NCI-H128 (cell line): Measurements from ENCODE around the gene SIRT4.
A peak's percentile ranks its signal among the peaks of the same experiment; 100 is the strongest.
"Not testable (repeated sequence)": the region's sequence is repeated elsewhere in the genome, so short reads cannot be mapped to it uniquely, and the experiment has no call there.

Source experiments
- DNase-seq: peaks from one replicate; lab custom pipeline; 2025; ENCODE audit not compliant: unreplicated experiment; lab: John Stamatoyannopoulos, UW

SIRT4 gene, protein sequence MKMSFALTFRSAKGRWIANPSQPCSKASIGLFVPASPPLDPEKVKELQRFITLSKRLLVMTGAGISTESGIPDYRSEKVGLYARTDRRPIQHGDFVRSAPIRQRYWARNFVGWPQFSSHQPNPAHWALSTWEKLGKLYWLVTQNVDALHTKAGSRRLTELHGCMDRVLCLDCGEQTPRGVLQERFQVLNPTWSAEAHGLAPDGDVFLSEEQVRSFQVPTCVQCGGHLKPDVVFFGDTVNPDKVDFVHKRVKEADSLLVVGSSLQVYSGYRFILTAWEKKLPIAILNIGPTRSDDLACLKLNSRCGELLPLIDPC

DNA sequence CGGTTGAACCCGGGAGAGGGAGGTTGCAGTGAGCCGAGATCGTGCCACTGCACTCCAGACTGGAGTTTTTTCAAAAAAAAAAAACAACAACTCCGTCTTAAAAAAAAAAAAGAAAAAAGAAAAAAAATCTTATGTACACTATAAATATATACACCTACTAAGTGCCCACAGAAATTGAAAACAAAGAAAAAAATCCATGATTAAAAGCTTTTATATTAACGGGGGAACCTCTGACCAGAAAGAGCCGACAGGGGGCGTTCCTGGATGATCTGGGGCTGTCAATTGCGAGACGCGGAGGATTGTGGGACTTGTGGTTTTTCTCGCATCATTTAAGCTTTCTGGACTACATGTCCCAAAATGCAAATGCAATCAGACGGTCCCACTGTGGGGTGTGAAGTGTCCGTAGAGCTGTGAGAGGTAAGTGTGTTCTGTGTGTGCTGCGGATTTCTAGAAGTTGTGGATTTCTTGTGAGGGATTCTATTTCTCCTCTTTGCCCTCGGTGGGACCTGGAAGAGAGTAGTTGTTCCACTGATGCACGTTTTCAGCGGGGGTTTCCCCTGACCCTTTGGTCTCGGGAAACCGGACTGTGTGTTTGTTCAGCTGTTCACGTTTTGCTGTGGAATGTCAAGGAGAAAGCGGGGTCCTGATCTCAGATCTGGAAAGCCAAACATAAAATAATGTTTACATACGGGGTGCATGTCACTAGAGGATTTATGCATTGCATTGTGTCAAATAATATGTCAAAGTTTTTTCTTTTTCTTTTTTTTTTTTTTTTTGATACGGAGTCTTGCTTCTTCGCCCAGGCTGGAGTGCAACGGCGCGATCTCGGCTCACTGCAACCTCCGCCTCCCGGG is at the start of gene SIRT4:
Gene SIRT4, plus strand, starts transcription at position 360 of the 854 bp plus-strand sequence. CDS start 1,241 bp downstream, outside the sequence.
- peak; percentile 84 for DNase-seq

DNA sequence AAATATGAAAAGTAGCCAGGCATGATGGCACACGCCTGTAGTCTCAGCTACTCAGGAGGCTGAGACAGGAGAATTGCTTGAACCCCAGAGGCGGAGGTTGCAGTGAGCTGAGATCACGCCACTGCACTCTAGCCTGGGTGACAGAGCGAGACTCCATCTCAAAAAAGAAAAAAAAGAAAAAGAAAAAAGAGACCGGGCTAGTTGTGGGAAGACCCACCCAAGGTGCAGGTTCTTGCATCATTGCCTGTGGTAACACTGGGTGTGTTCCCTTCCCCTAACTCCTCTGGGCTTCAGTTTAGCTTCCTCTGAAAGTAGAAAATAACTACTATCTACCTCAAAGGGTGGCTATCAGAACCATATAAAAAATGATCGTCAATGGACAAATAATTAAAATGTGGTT is 48.8 kb upstream of the SIRT4 start:
- not testable (repeated sequence) for DNase-seq

DNA sequence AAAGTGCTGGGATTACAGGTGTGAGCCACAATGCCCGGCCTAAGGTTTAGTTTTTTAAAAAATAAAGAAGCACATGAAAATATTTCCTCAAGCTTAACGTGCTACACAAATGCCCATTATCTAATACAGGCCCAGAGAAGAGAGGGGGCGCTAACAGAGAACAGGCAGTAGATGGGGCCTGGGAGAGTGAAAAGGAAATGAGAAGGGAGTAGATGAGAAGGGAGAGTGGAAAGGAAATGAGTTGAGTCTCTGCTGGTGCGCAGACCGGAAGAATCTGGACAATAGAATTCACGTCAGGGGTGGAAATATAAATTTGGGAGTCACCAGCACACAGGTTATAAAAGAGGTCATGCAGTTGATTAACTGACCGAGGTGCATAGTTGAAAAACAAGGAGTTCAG is 47.3 kb upstream of the SIRT4 start:
- DNase-seq = no peak

DNA sequence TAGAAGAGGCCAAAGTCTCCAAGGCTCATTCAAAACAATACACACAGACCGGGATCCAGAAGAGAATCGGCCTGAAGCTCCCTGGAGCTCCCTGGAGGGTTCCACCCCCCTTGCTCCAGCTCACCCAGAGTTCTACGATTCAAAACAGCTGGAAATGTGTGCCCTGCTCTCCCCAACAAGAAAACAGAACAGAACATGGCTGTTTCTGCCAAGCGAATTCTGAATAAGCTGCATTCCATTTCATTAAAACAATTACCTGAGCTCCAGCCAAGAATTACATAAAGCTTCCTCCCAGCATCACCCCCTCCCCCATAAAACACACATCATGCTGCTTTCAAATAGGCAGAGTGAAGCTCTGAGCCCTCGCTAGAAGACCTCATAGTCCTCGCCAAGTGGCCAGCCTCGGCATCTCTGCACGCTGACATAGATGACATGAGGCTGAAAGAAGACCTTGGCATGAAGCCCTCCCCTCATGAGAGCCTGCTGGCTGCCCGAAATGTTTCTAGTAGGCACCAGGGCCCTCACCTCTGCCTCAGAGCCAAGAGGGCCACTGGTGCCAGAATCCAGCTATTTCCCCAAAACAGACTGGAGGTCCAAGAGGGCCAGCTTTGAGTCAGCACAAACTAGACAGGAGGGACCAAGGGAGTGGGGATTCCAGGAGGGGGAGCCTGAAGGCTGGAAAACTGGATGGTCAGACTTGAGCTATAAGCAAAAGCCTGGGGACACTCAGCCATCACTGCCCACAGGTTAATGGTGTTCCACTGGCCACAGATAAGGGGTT is 44.9 kb upstream of the SIRT4 start:
- no peak for DNase-seq

DNA sequence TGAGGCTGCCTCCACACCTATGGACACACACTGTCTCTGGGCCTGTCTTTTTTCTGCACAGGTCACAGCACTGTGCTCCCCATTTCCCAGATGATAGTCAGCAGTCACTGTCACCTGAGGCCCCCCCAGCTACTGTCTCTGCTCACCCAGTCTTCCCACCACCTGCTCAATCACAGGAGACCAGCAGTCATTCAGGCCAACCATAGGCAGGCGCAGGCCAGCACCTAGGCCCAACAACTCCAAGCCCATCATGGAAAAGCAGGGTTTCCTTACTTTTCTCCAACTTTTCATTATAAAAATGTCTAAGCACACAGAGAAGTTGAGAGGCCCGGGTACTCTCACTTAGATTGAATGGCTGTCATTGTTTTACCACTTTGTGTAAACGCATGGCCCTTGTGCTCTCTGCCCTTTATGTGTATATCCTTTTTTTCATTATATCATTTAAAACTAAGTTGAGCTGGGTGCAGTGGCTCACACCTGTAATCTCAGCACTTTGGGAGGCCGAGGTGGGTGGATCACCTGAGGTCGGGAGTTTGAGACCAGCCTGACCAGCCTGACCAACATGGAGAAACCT is 43.7 kb upstream of the SIRT4 start:
- no peak for DNase-seq

DNA sequence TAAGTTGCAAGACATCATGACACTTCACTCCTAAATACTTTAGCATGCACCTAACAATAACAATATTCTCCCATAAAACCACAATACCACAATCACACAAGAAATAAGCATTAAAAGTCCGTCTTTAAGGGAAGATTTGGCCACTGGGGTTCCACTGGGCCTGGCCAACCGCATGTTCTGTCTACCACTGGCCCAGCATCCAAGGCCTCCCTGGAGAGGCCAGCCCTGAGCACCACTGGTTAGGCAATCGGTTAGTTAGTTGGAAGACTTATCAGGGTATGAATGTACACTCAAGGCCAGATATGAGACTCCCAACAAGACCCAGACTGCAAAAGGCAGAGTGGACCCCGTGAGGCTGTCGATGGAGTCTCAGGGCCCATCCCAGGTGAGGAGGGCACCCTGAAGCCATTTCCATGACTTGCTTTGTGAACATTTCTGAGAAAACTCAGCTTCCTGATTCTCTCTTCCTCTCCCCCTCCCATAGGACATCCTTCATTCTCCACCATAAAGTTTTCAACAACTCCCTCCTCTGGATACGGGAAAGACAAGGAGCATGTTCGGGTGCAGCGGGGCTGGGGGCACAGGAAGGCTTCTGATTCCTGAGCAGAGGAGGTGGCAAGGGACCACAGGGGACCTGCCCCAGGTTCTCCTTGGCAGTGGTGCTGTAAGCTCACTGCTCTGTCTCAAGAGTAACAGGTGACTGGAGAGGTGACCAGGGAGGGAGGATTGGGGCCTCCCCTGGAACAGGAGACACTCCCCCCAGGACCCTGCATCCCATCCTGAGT is 42.5 kb upstream of the SIRT4 start:
- DNase-seq = no peak

DNA sequence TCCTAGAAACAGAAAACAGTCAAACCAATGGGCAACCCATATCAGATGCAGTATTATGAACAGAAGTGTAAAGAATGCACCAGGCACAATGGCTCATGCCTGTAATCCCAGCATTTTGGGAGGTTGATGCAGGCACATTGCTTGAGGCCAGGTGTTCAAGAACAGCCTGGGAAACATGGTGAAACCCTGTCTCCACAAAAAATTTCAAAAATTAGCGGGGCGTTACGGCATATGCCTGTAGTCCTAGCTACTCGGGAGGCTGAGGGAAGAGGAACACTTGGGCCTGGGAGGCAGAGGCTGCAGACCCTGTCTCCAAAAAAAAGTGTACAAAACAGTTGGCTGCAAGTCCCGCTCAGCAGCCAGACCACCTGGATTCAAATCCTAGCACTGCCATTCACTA is 41.5 kb upstream of the SIRT4 start:
- no peak for DNase-seq

DNA sequence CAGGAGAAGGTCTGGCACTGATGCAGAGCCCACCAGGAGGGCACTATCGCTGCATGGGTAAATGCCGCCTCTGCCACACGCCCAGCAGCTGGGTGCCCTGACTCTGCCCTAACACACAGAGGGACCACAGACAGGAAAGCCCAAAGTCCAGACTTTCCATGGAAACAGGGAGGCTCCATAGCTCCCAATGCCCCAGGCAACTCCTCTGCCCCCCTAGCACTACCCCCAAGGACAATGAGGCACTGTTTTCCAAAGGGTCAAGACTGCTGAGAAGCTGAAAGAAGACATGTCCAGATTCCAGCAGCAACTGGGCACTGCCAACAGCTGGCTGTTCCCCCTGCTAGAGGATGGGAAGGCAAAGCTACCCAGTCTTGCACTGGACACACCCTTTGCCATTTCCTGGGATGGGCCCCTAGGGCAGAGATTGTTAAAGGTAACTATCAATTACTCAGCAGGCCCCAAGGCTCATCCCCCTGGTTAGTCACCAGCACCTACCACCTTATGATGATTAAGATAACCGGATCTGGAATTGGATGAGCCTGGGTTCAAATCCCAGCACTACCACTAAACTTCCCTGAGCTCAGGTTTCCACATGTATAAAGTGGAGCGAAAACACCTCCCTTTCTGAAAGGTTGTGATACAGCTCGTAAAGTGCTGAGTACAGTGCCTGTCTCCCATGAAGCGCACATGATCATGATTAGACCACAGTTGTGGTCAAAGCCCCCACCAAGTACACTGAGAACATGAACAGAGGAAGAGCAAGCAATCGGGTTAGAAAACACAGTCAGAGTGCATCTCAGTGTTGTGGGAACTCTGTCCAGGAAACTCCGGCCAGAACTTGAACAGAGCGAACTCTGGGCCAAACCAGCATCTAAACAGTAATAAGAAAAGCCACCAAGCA is 39.9 kb upstream of the SIRT4 start:
- no peak for DNase-seq

DNA sequence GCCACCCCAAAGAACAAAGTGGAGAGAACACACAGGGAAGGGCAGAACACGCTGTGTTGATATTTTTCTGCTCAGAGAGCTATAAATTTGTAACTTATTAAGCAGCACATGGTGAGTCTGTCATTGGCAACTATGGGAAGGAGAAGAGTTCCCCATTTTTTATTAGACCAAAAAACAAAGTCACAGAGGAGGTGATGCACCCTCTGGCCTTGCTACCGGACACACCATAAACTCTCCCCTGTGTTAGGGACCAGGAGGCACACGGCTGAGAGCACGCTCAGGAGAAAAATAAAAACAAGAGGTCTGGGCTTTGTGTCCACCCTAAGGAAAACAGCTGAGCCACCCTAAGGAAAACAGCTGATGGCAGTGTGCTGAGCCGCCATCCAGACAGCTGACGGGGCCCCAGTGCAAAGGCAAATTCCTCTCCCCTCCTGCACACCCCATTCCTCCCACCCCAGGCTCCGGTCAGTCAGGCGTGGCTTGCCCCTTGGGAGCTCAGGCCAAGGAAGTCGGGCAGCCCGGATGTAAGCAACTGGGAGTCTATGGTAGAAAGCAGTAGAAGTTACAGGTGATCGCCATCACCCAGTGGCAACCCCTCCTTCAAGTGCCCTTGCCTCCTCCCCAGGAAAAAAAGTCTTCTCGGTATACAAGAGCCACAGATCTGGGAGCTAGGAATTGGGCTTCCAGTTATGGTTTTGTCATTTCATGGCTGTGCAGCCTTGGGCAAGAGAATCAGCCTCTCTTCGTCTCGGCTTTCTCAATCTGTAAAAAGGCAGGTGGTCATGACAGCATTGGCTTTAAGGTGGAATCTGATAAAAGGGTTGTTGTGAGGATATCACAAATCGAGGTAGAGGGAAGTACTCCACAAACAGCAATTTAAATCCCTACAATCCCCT is 39.0 kb upstream of the SIRT4 start:
- DNase-seq = no peak

DNA sequence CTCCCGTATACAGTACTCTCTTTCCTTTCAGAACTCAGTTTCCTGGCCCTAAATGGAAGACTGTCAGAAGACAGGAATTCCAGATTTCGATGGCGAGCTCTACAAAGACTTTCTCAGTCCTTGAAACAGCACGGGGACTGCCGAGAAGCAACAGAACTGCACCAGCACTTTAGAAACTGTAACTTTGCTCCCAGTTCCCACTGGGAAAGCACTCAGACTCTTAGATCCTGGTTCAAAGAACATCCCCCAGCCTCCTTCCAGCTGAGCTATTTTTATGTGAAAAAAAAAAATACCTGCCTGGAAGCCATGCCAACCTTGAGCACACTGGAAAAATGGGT is 38.4 kb upstream of the SIRT4 start:
- no peak for DNase-seq

DNA sequence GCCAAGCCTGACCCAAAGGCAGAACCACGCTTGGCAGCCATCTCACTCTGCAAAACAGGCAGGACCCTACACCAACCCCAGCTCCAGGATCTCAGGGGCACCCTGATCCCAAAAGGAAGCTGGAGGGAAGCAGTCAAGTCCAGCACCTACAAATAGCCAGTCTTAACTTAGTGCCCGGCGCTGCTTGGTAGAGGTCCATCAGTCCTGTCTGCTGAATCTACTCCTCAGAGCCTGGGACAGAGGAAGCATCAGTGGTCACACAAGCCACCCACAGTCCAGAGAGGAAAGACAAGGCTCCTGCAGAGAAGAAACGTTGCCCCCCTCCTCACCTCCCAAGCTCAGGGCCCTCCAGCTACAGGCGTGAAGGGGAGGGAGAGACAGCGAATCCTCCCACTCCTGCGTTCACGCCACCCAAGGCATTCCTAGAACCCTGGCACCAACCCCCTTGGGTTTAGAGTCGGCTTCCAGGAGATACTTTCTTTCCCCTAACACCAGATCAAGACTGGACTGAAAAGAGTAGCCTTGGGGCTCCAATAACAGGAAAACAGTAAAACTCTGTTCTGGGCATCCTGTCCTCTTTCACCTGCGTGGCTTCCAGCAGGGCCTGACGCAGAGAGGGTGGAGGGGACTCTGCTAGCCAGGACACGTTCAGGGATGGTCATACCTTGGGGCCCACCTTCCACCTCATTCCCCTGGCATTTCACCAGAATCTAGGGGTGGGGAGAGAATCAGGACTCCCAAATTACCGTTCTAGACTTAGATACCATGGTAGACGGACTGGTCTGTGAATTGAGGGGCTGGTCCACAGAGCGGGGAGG is 37.8 kb upstream of the SIRT4 start:
- DNase-seq = no peak

DNA sequence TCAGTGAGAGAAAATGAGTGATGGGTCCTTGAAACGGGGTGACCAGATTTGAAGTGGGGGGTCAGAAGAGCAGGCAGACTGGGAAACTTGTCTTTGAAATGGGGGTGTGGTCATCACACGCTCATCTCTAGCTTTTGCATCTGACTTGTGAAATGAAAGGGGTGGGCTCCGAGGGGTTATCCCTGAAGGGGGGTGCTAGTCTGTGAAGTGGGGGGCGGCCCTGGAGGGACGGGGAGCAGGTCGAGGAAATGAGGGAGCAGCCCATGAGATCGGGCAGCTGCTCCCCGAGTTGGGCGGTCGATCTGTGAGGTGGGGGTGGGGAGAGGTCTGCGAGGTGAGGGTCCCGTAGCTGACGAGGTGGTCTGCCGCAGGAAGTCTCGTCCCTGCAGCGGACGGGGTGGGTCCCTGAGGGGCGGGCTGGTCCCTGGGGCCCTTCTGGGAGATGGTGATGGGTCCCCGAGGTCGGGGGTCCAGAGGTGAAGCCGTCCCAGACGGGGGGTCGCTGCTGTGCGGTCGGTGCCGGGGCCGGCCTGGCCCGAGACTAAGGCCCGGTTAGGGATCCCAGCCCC is 37.1 kb upstream of the SIRT4 start:
- no peak for DNase-seq

DNA sequence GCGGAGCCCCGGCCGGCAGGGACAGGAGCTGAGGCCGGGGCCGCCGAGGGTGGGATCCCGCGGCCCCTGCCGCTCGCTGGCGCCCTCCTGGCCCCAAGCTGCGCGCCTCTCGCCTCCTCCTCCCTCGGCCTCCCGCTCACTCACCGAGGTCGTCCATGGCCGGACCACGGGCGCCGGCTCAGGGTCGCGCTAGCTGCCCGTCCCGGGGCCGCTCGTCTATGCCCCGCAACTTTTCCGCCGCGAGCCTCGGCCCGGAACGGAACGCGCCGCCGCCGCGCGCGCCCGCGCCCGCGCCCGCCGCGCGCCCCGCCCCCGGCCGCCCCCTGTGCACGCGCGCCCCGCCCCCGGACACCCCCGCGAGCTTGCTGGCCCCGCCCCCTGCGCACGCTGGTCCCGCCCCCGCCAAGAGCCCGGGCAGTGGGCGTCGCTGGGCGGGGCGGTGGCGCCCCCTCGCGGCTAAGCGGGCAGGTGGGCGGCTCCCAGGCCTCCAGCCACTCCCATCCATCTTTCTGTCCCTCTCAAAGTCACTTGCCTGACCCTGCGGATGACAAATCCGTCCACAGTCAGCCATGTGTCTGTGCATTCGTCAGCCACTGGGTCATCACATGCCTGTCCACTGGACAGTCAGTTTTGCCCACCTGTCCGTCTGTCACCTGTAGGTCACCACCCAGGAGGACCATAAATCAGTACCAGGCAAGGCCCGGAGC is 36.5 kb upstream of the SIRT4 start, which contains the start of gene PXN:
Gene PXN, minus strand, starts transcription at position 258 of the 707 bp plus-strand sequence. Its CDS starts 101 bp downstream, at position 157.
- DNase-seq = peak; percentile 25

DNA sequence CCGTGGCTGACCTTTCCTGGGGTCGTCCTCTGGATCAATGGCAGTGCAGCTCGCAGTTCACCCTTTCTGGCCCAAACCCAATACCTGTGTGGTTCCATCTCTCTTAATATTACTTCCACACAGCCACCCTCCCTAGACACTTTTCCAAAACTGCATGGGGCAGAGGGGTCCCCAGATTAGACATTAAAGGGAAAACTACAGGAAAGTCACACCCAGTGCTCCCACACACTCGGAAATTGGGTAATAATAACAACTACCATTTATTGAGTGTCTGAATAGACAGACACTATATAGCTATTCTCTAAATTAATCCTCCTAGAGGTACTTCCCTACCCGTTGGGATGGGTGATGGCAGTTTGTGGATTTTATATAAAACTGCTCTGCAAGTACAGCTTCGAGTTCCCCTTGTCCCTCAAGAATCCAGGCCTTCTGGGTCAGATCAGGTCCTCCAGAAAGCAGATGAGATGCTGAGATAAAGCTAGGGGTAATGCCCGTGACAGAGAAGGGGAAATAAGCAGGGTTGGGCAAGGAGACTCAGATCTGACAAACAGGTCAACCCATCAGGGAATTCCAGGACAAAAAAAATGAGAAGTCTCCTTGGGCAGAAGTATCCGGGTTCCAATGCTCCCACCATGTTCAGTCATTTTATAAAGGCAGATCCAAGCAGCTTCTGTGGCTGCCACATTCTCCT is 35.8 kb upstream of the SIRT4 start:
- DNase-seq = no peak

DNA sequence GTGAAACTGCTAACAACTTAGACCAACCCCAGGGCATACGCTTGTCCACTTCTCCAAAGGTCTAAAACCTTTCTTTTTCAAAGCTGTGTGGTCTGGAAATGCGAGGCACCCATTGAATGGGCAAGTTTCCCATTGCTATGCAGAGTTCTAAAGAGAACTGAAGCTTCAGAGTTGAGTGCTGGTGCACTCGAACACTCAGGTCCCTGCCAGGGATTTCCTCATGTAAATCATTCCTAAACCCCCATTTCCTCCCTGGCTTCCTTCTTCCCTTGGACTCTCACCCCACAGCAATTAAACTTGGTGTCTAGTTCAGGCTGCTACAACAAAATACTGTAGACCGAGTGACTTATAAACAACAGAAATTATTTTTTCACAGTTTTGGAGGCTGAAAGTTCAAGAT is 34.4 kb upstream of the SIRT4 start:
- no peak for DNase-seq

DNA sequence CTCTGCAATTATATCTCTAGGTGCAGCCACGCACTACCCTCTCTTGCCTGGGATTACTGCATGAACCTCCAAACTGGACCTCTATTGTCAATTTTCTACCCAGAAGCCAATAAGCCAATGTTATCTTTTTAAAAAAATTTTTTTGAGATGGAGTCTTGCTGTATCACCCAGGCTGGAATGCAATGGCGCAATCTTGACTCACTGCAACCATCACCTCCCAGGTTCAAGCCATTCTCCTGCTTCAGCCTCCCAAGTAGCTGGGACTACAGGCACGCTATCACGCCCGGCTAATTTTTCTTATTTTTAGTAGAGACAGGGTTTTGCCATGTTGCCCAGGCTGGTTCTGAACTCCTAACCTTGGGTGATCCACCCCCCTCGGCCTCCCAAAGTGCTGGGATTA is 25.4 kb upstream of the SIRT4 start:
- no peak for DNase-seq
